Activated naive CD8-positive, alpha-beta T cell treated with anti-CD3 and anti-CD28 coated beads, Interleukin-2, amount 50 U/mL, for 24 hours (primary cell): ENCODE data around the gene F7.

Source experiments
- ATAC-seq: fragments of 150-1000 bp; cut with Tn5 transposase; one replicate; pipeline ENCODE4 v1.10.0; 2021
- DNase-seq: peaks from one replicate; pipeline ENCODE4 v3.0.0; 2021
- H3K27ac Mint-ChIP-seq: one replicate; pipeline ENCODE4 v1.8.0; 2021; ENCODE audit warnings: mild to moderate bottlenecking, mixed read lengths
- H3K27me3 Mint-ChIP-seq: one replicate; pipeline ENCODE4 v1.8.0; 2021; ENCODE audit warnings: mixed read lengths
- H3K36me3 Mint-ChIP-seq: one replicate; pipeline ENCODE4 v1.8.0; 2021; ENCODE audit warnings: low read depth, mixed read lengths
- H3K4me1 Mint-ChIP-seq: one replicate; pipeline ENCODE4 v1.8.0; 2021; ENCODE audit warnings: mixed read lengths
- H3K4me3 Mint-ChIP-seq: one replicate; pipeline ENCODE4 v1.8.0; 2021; ENCODE audit warnings: mild to moderate bottlenecking, moderate library complexity, mixed read lengths
- H3K9me3 Mint-ChIP-seq: one replicate; pipeline ENCODE4 v1.8.0; 2021; ENCODE audit warnings: mixed read lengths

F7 gene

GRCh38 chr13:113088691-113089020, 16.9 kb upstream of the F7 start:
- Mint-ChIP-seq H3K36me3 (no peaks in the 10 kb centered on the region), H3K27ac (no peak overlapping the region), H3K4me1 (no peaks in the 10 kb centered on the region), H3K4me3 (no peak overlapping the region), H3K9me3 (no peaks in the 10 kb centered on the region), H3K27me3 (no peaks in the 10 kb centered on the region)
- ATAC-seq (no peak), DNase-seq (no peak)

- Mint-ChIP-seq H3K9me3 (no peaks in the 10 kb centered on the region), H3K27me3 (no peaks in the 10 kb centered on the region), H3K36me3 (no peaks in the 10 kb centered on the region), H3K4me3 (no peak overlapping the region), H3K4me1 (no peaks in the 10 kb centered on the region), H3K27ac (no peak overlapping the region)
- DNase-seq (no peak), ATAC-seq (no peak)
Observed at GRCh38 chr13:113089693-113090414, 15.7 kb upstream of the F7 start.

- Mint-ChIP-seq H3K9me3 (no peaks in the 10 kb centered on the region), H3K27ac (no peak overlapping the region)
Observed at GRCh38 chr13:113090415-113090770, 15.2 kb upstream of the F7 start.

GRCh38 chr13:113090806-113091205, 14.8 kb upstream of the F7 start:
- Mint-ChIP-seq H3K4me3 (no peak overlapping the region), H3K9me3 (no peaks in the 10 kb centered on the region), H3K27me3 (no peaks in the 10 kb centered on the region), H3K36me3 (no peaks in the 10 kb centered on the region), H3K4me1 (no peaks in the 10 kb centered on the region), H3K27ac (no peak overlapping the region)
- ATAC-seq (no peak), DNase-seq (no peak)

More at GRCh38 chr13:113090415-113090770, 15.2 kb upstream of the F7 start:
- no peak overlapping the region for H3K4me3 Mint-ChIP-seq
- ATAC-seq: no peak
- H3K36me3 Mint-ChIP-seq: no peaks in the 10 kb centered on the region
- no peak for DNase-seq
- no peaks in the 10 kb centered on the region for H3K4me1 Mint-ChIP-seq
- no peaks in the 10 kb centered on the region for H3K27me3 Mint-ChIP-seq

- no peaks in the 10 kb centered on the region for H3K4me1 Mint-ChIP-seq
- H3K9me3 Mint-ChIP-seq: no peaks in the 10 kb centered on the region
- no peak overlapping the region for H3K27ac Mint-ChIP-seq
- ATAC-seq (no peak), DNase-seq (no peak)
- H3K27me3 Mint-ChIP-seq: no peaks in the 10 kb centered on the region
- H3K36me3 Mint-ChIP-seq: no peaks in the 10 kb centered on the region
- no peak overlapping the region for H3K4me3 Mint-ChIP-seq
Observed at GRCh38 chr13:113091211-113091771, 14.3 kb upstream of the F7 start.

- no peak for ATAC-seq
- no peaks in the 10 kb centered on the region for H3K4me1 Mint-ChIP-seq
- H3K9me3 Mint-ChIP-seq: no peaks in the 10 kb centered on the region
- H3K36me3 Mint-ChIP-seq: no peaks in the 10 kb centered on the region
- H3K27ac Mint-ChIP-seq: no peak overlapping the region
- no peak overlapping the region for H3K4me3 Mint-ChIP-seq
- no peaks in the 10 kb centered on the region for H3K27me3 Mint-ChIP-seq
- no peak for DNase-seq
Observed at GRCh38 chr13:113091891-113092775, 13.5 kb upstream of the F7 start.

- Mint-ChIP-seq H3K27ac (no peak overlapping the region), H3K4me3 (no peak overlapping the region), H3K36me3 (no peaks in the 10 kb centered on the region), H3K9me3 (no peaks in the 10 kb centered on the region), H3K4me1 (no peaks in the 10 kb centered on the region), H3K27me3 (no peaks in the 10 kb centered on the region)
- ATAC-seq (no peak), DNase-seq (no peak)
Observed at GRCh38 chr13:113092776-113093579, 12.6 kb upstream of the F7 start.

GRCh38 chr13:113093580-113094409, 11.8 kb upstream of the F7 start:
- Mint-ChIP-seq H3K27ac (no peak overlapping the region), H3K4me1 (no peaks in the 10 kb centered on the region), H3K9me3 (no peaks in the 10 kb centered on the region), H3K36me3 (no peaks in the 10 kb centered on the region), H3K4me3 (no peak overlapping the region), H3K27me3 (no peaks in the 10 kb centered on the region)
- no peak for DNase-seq
- ATAC-seq: no peak

GRCh38 chr13:113094410-113094800, 11.2 kb upstream of the F7 start:
- ATAC-seq (no peak), DNase-seq (no peak)
- Mint-ChIP-seq H3K4me1 (no peaks in the 10 kb centered on the region), H3K9me3 (no peaks in the 10 kb centered on the region), H3K4me3 (no peak overlapping the region), H3K36me3 (no peaks in the 10 kb centered on the region), H3K27me3 (no peaks in the 10 kb centered on the region), H3K27ac (no peak overlapping the region)

- ATAC-seq (no peak), DNase-seq (no peak)
- Mint-ChIP-seq H3K9me3 (no peaks in the 10 kb centered on the region), H3K4me3 (no peak overlapping the region), H3K36me3 (no peaks in the 10 kb centered on the region), H3K4me1 (no peaks in the 10 kb centered on the region), H3K27me3 (no peaks in the 10 kb centered on the region), H3K27ac (no peak overlapping the region)
Observed at GRCh38 chr13:113095146-113096051, 10.2 kb upstream of the F7 start.

GRCh38 chr13:113096052-113096744, 9.4 kb upstream of the F7 start:
- DNase-seq (no peak), ATAC-seq (no peak)
- no peaks in the 10 kb centered on the region for H3K9me3 Mint-ChIP-seq
- H3K4me1 Mint-ChIP-seq: no peaks in the 10 kb centered on the region
- no peaks in the 10 kb centered on the region for H3K27me3 Mint-ChIP-seq
- H3K27ac Mint-ChIP-seq: no peak overlapping the region
- no peak overlapping the region for H3K4me3 Mint-ChIP-seq
- H3K36me3 Mint-ChIP-seq: no peaks in the 10 kb centered on the region

- Mint-ChIP-seq H3K27me3 (no peaks in the 10 kb centered on the region), H3K9me3 (no peaks in the 10 kb centered on the region), H3K4me3 (no peak overlapping the region), H3K27ac (no peak overlapping the region), H3K4me1 (no peaks in the 10 kb centered on the region), H3K36me3 (no peaks in the 10 kb centered on the region)
- ATAC-seq: no peak
- no peak for DNase-seq
Observed at GRCh38 chr13:113096745-113097305, 8.8 kb upstream of the F7 start.
